GM12872 (cell line): ENCODE measurements around the gene TM9SF3.

Experiments
- CTCF ChIP-seq: IDR thresholded peaks from 3 replicates; pipeline ENCODE4 v1.5.1; 2011; ENCODE audit warnings: low read depth, mild to moderate bottlenecking, low read length, moderate library complexity; ENCODE audit not compliant: insufficient read depth

TM9SF3 gene

DNA sequence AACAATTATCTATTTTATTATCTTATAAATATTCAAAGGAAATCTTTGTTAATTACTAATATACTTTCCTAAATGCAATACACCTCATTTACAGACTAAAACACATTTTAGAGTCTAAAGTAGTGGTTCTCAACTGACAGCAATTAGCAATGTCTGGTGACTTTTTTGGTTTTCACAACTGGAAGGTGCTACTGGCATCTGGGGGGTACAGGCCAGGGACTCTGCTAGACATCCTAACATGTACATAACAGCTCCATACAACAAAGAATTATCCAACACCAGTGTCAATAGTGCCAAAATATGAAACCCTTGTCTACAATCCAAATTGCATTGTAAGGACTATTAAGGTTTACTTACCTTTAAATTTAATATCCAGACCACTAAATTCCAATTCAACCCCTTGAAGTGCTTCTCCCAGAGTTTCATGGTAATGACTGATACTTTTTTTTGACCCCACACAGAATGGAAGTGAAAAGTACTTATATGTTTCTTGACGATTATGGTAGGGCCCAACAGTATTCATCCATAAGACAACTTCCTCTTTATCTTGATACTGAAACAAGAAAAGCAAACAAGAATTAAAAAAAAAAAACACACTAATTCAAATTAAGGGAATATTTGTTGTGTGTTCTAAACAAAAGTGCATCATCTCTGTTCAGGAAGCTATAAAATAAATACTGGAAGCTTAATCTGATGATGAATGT, 10.4 kb downstream of the TM9SF3 start:
- TF ChIP-seq CTCF = no peak

- TF ChIP-seq CTCF = no peak
Observed at GRCh38 chr10:96573036-96573435, 13.8 kb downstream of the TM9SF3 start.

DNA sequence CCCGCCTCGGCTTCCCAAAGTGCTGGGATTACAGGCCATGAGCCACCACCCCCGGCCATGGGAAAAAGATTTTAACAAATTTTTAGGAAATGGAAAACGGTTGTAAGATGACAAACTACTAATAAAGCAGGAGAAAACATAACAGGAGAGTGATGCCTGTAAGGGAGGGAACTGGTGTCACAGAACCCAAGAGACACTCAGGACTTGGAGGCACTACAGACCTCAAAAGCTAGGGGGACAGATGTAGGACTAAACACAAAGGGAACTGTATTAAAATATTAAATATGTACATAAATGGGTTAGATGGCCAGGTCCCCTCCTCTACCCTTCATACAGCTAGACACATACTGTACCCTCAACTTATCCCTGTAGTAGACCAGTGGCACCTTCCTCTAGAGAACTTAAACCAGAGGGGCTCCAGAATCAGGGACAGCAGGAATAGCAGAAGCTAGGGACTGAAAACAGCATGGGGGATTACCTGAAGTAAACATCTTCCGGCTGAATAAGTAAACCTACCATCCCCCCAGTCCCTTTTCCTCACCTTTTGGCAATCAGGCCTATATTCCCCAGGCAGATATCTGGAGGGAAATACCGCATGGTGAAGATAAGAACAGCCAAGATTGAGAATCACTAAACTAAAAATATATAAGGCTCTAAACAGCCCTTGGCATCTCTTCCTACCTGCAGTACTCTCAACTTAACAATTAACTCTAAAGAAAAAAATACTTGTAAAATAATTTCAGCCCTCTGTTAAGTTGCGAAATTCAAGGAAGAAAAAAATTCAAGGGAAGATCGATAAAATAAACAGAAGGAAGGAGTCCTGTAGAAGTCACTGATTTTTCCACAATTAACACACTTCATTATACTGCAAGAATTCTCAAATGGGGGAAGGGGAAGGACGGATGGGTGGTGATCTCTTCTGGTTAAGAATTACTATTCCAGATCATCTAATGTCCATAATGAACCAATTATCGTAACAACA, 15.5 kb downstream of the TM9SF3 start:
- no peak for TF ChIP-seq CTCF

DNA sequence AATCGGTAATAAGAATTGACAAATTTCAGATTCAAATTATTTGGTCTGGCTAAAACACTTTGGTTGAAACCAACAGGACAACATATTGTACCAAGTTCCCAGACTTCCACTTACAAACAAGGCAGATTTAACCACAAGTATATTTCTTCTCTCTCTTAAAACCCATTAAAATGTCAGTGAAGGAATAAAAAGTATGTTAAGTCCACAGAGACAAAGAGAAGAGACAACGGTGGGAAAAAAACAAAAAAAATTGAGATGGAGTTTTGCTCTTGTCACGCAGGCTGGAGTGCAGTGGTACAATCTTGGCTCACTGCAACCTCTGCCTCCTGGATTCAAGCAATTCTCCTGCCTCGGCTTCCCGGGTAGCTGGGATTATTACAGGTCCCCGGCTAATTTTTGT, 16.3 kb downstream of the TM9SF3 start:
- no peak for TF ChIP-seq CTCF

- no peak for TF ChIP-seq CTCF
Observed at GRCh38 chr10:96568402-96568801, 18.4 kb downstream of the TM9SF3 start.

DNA sequence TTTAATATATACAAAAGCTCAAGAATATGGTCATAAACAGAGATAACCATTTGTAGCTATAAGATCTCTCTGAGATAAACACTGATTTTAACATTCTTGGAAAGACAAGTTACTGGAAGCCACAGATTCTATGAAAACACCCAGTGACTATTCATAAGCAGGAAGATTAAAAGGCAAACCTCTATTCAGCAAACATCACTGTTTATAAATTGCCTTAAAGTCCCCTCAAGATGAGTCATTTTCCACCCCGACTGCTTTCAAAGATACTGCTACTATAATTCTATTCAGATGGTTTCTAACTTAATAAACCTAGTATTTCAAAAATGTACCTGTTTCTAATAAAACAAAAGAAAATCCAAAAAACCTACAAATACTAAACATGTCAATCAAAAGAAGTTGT, 21.0 kb downstream of the TM9SF3 start:
- no peak for TF ChIP-seq CTCF
